22Rv1 (cell line): ENCODE measurements around the gene KRTAP4-1.

ENCODE experiments used
- CTCF ChIP-seq: fragments of 450-650 bp; IDR thresholded peaks from 2 replicates; pipeline ENCODE4 v1.5.1; 2017; ENCODE audit warnings: mild to moderate bottlenecking
- ZFX ChIP-seq: fragments of 450-650 bp; IDR thresholded peaks from 2 replicates; pipeline ENCODE4 v1.6.1; 2017; ENCODE audit warnings: antibody characterized with exemption, borderline replicate concordance

GRCh38 chr17:41151525-41151924 lies 33.2 kb downstream of the KRTAP4-1 start:
- no peak for TF ChIP-seq CTCF
- no peak for TF ChIP-seq ZFX
